Coronary artery (tissue), 2 donors: Measurements from ENCODE around the gene WDR45B.

Source experiments
- DNase-seq: peaks from one replicate; pipeline ENCODE4 v3.0.0-alpha.2; 2017; ENCODE audit warnings: low spot score
- H3K27ac ChIP-seq, 2 donors: fragments of 200-600 bp; sonication (generic); one replicate each; pipeline ENCODE4 v1.5.1; 2016 to 2019
- H3K4me3 ChIP-seq: fragments of 200-600 bp; sonication (generic); 2 replicates; pipeline ENCODE4 v1.5.1; 2016; ENCODE audit warnings: mild to moderate bottlenecking, moderate library complexity
- CTCF ChIP-seq: fragments of 200-600 bp; sonication (generic); IDR thresholded peaks from one replicate; pipeline ENCODE4 v1.5.1; 2019; ENCODE audit warnings: antibody characterized with exemption

The WDR45B gene

GRCh38 chr17:82640036-82640435, 8.2 kb downstream of the WDR45B start:
- no peak overlapping the region for H3K4me3 ChIP-seq
- DNase-seq: no peak
- no peak overlapping the region for H3K27ac ChIP-seq
- no peak for TF ChIP-seq CTCF

DNA sequence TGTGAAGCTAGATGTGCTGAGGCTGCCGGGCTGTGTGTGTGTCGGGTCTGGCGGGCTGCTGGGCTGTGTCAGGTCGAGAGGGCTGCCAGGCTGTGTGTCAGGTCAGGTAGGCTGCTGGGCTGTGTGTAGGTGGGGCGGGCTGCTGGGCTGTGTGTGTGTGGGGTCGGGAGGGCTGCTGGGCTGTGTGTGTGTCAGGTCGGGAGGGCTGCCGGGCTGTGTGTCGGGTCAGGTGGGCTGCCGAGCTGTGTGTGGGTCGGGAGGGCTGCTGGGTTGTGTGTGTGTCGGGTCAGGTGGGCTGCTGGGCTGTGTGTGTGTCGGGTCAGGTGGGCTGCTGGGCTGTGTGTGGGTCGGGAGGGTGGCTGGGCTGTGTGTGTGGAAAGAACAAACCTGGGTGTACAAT, 8.6 kb downstream of the WDR45B start:
- TF ChIP-seq CTCF: no peak
- no peak overlapping the region for H3K27ac ChIP-seq

GRCh38 chr17:82638183-82638773, 10.0 kb downstream of the WDR45B start:
- no peak for TF ChIP-seq CTCF
- Histone ChIP-seq H3K27ac (no peak overlapping the region), H3K4me3 (no peak overlapping the region)
- DNase-seq: no peak

More for the DNA sequence above, 8.6 kb downstream of the WDR45B start:
- H3K4me3 ChIP-seq: no peak overlapping the region
- no peak for DNase-seq

DNA sequence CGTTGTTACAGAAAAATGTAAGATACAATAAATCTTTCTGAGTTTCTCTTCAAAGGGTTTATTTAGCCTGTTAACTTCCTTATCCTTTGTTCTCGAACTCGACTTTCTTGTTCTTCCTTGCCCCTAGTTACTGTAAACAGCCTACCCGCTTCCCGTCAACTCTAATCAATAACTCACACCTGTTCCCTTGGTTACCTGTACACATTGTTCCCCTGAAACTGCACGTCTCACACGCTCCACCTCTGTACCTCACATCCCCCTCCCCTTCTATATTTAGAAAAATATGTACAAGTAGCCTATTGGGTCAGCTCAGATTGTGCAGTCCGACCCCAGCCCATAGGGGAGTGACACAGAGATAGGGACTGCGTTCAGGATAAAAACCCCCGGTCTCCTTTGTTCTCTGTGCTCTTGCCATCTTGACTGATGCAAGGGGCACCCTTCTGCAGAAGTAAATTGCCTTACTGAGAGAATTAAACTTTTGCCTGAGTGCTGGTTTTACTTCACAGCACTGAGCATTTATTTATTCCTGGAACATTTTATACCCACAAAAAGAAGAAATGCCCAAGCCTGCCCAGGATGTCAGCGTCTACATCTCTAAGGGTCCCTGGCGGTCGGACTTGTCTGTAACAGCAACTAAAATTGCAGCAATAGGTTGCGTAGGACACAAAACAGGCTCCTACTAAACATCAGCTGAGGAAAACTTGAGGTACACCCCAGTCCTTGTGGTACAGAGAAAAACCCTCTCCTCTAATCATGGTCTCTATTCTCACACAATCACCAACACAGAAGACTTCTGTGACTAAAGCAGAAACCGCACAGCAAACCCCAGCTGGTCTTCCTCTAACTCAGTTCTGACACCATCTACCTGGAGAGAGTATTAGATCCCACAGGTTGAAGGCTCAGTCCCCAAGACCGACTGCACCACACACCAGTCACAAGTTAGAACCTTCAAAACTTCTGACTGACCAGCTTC, 11.3 kb downstream of the WDR45B start:
- Histone ChIP-seq H3K4me3 (no peak overlapping the region), H3K27ac (no peak overlapping the region)
- no peak for DNase-seq
- TF ChIP-seq CTCF: no peak

DNA sequence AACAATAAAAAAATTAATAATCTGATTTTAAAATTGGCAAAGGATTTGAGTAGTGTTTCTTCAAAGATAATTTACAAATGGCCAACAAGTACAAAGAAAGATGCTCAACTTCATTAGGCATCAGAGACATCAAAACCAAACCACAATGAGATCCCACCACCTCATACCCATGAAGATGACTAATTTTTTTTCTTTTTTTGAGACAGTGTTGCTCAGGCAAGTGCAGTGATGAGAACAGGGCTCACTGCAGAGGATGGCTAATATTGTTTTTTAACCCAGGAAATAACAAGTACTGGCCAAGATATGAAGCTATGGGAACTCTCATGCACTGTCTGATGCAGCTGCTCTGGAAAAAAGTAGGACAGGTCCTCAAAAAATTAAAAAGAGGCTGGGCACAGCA, 14.9 kb downstream of the WDR45B start:
- Histone ChIP-seq H3K4me3 (no peak overlapping the region), H3K27ac (no peak overlapping the region)
- no peak for TF ChIP-seq CTCF
- no peak for DNase-seq

DNA sequence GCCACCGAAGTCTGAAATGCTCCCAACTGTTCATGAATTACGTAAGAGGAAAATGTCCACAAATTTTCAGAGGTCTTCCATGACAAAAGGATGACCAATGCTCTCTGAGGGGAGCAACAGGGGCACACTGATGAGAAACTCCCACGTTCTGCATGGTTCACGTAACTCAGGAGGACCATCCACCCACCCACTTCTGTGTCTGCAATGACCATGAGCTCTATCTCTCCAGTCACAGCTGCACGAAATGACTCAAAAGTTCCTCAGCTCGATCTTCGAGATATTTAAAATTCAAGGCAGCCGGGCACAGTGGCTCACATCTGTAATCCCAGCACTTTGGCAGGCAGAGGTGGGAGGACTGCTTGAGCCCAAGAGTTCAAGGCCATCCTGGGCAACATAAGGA, 15.8 kb downstream of the WDR45B start:
- no peak for DNase-seq
- TF ChIP-seq CTCF: no peak
- no peak overlapping the region for H3K27ac ChIP-seq
- H3K4me3 ChIP-seq: no peak overlapping the region

DNA sequence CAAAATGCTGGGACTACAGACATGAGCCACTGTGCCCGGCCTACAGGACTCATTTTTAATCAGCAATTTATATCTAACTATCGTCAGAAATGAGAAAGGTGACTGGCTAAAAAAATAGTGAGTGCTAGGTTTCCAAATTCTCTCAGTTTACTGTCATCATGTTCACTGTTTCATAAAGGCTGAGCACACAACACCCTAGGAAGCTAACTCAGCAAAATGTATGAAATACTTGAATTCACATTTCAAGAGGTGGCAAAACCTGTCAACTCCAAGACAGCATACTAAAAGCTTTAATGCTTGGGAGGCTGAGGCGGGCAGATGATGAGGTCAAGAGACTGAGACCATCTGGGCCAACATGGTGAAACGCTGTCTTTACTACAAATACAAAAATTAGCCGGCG, 16.7 kb downstream of the WDR45B start:
- no peak overlapping the region for H3K4me3 ChIP-seq
- no peak overlapping the region for H3K27ac ChIP-seq
- no peak for DNase-seq
- no peak for TF ChIP-seq CTCF
